Camera-type eye (tissue), 1 donor: ENCODE results near the gene SLC6A2. TPM values are rescaled to one million over a fixed set of nuclear protein-coding genes. Genes with fewer than 3 reads are reported as not detected.

Source experiments
- total RNA-seq: library from RNA; depleted of rRNA; stranded (reverse); fragments of >200 nt; gene quantifications from one replicate; pipeline ENCODE4 v1.2.3, GENCODE V29; 2014

Gene SLC6A2
- 9.0 TPM for total RNA-seq

DNA sequence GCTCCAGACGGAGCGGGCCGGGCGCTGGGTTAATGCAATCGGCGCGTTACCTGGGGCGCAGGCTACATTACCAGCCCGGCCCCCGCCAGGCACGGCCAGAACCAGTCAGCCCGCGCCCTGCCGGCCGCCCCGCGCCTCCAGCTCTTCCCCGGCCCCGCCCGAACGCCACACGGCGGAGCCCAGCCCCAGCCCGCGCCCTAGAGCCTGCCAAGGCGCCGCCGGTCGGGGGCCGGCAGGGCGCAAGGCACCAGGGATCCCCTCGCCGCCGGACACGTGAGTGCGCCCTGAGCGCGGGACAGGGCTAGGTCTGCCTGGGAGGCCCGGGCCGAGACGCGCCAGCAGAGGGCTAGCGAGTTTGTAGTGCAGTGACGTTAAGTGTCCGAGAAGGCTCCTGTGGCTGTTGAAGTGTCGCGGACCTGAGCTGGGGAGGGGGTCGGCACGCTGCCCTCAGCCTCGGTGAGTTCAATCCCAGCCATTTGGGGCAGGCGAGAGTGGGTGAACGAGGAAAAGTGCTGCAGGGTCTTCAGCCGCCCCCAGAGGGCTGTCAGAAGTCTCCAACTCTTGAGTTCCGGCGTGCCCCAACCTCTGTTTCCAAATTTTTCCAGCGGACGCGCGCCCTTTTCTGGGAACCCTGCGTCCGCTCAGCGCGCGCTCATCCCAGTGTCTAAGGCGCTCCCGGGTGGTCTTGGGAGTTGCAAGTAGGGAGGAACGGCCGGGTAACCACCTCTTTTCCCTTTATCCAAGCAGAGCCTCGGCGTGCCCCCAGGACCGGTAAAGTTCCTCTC, at the start of gene SLC6A2:
Gene SLC6A2, plus strand, starts transcription at position 92 of the 785 bp plus-strand sequence. CDS start 707 bp downstream, outside the sequence.

Other genes starting within 250 kb of the SLC6A2 start
- gene MMP2, start 176.8 kb upstream of the SLC6A2 start, total RNA-seq: 248 TPM
- 32.5 TPM for gene LPCAT2, start 146.9 kb upstream of the SLC6A2 start, total RNA-seq
- gene CAPNS2, start 89.3 kb upstream of the SLC6A2 start, total RNA-seq: 6.1 TPM
- 5.8 TPM for gene CES1, start 177.1 kb downstream of the SLC6A2 start, total RNA-seq
- gene CES5A, start 219.4 kb downstream of the SLC6A2 start, total RNA-seq: not detected